ENCODE measurements around the gene ZNHIT2.

- TF ChIP-seq GATA2 (IDR thresholded peaks at IDR 0.05; ENCODE audit: low read depth, low read length) (no peak), GATA3 (IDR thresholded peaks at IDR 0.05; ENCODE audit: low read depth, low read length) (no peak)
Measured at GRCh38 chr11:65118097-65118837, 766 bp upstream of the ZNHIT2 start.

Data from SH-SY5Y (cell line).